ENCODE results near the gene TEX48.

DNA sequence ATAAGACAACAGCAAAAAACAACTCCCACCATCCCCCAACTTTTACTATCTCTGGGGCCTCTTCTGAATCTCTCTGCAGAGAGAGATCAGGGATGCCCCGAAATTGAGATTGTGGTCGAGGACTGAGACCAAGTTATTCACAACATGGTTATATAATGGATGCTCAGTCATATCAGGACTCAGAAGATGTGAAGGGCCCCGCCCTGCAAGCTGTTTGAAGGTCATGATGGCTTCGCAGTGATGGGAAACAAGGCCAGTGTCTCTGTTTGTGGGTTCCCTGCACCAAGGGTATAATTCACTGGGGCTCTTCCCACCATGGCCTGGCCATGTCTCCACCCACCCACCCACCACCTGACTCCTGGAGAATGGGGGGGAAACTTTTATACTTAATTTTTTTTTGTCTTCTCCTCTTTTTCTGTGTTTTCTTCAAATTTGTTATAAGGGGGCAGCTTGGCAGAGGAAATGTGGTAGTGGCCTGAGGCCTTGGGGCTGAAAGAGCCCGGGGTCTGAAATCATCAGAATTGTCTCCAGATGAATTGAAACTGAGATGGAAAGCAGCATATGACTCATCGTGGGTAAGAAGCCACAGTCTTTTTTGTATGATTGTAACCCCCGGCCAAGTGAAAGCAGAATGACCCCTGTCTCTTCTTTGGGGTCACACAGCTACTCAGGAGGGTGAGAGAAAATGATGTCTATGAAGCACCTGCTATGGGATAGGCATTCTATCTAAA, 15.0 kb upstream of the TEX48 start:
- TF ChIP-seq, protein P1, sequence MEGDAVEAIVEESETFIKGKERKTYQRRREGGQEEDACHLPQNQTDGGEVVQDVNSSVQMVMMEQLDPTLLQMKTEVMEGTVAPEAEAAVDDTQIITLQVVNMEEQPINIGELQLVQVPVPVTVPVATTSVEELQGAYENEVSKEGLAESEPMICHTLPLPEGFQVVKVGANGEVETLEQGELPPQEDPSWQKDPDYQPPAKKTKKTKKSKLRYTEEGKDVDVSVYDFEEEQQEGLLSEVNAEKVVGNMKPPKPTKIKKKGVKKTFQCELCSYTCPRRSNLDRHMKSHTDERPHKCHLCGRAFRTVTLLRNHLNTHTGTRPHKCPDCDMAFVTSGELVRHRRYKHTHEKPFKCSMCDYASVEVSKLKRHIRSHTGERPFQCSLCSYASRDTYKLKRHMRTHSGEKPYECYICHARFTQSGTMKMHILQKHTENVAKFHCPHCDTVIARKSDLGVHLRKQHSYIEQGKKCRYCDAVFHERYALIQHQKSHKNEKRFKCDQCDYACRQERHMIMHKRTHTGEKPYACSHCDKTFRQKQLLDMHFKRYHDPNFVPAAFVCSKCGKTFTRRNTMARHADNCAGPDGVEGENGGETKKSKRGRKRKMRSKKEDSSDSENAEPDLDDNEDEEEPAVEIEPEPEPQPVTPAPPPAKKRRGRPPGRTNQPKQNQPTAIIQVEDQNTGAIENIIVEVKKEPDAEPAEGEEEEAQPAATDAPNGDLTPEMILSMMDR (IDR thresholded peaks at IDR 0.05) = no peak
- TF ChIP-seq ZFX (IDR thresholded peaks at IDR 0.05; ENCODE audit: borderline replicate concordance) = no peak
